Osteoblast (primary cell): Measurements from ENCODE around the gene WHAMM. TPM values are rescaled to one million over a fixed set of nuclear protein-coding genes. Genes with fewer than 3 reads are reported as not detected.

ENCODE experiments used
- DNase-seq: peaks from one replicate; pipeline ENCODE4 v3.0.0; 2011; ENCODE audit warnings: low spot score, mixed read lengths; ENCODE audit not compliant: insufficient read length; ENCODE audit errors: missing footprints
- H2AFZ ChIP-seq: 2 replicates; pipeline ENCODE4 v1.6.0; 2011; ENCODE audit warnings: mild to moderate bottlenecking, low read length
- H3K27ac ChIP-seq: 2 replicates; pipeline ENCODE4 v1.5.1; 2011; ENCODE audit warnings: mild to moderate bottlenecking, low read depth, low read length, moderate library complexity
- H3K27me3 ChIP-seq: 2 replicates; pipeline ENCODE4 v1.6.0; 2012; ENCODE audit warnings: mild to moderate bottlenecking, control low read depth, inconsistent platforms, low read length, moderate library complexity; ENCODE audit not compliant: insufficient read depth
- H3K36me3 ChIP-seq: 2 replicates; pipeline ENCODE4 v1.5.1; 2011; ENCODE audit warnings: mild to moderate bottlenecking, low read length, control low read depth, moderate library complexity; ENCODE audit not compliant: insufficient read depth
- H3K4me1 ChIP-seq: 2 replicates; pipeline ENCODE4 v1.5.1; 2011; ENCODE audit warnings: mild to moderate bottlenecking, low read length, control low read depth, moderate library complexity; ENCODE audit not compliant: insufficient read depth
- H3K4me2 ChIP-seq: 2 replicates; pipeline ENCODE4 v1.6.0; 2011; ENCODE audit warnings: mild to moderate bottlenecking, low read length; ENCODE audit not compliant: insufficient read depth
- H3K4me3 ChIP-seq: fragments of 200-600 bp; sonication (generic); 3 replicates; pipeline ENCODE4 v1.5.1; 2012; ENCODE audit warnings: mild to moderate bottlenecking, low read length, inconsistent platforms; ENCODE audit not compliant: insufficient read depth
- H3K79me2 ChIP-seq: 2 replicates; pipeline ENCODE4 v1.6.0; 2012; ENCODE audit warnings: mild to moderate bottlenecking, low read length, control low read depth, inconsistent platforms; ENCODE audit not compliant: insufficient read depth
- H3K9me3 ChIP-seq: 2 replicates; pipeline ENCODE4 v1.5.1; 2011; ENCODE audit warnings: low read depth, low read length, control low read depth
- H4K20me1 ChIP-seq: 2 replicates; pipeline ENCODE4 v1.6.0; 2012; ENCODE audit warnings: mild to moderate bottlenecking, low read length, control low read depth; ENCODE audit not compliant: insufficient read depth
- total RNA-seq: library from RNA; depleted of rRNA; stranded (reverse); fragments of >200 nt; gene quantifications from 2 replicates; pipeline ENCODE4 v1.2.3, GENCODE V29; 2012
- TF ChIP-seq, protein P1 (sequence below): IDR thresholded peaks from 2 replicates; pipeline ENCODE4 v1.5.1; 2011; ENCODE audit warnings: mild to moderate bottlenecking, low read depth, low read length, moderate library complexity; ENCODE audit errors: extremely low read depth

Gene WHAMM
- total RNA-seq, 1 donor = 8.3 TPM

GRCh38 chr15:82845686-82846085 is 36.3 kb downstream of the WHAMM start:
- TF ChIP-seq, protein P1, sequence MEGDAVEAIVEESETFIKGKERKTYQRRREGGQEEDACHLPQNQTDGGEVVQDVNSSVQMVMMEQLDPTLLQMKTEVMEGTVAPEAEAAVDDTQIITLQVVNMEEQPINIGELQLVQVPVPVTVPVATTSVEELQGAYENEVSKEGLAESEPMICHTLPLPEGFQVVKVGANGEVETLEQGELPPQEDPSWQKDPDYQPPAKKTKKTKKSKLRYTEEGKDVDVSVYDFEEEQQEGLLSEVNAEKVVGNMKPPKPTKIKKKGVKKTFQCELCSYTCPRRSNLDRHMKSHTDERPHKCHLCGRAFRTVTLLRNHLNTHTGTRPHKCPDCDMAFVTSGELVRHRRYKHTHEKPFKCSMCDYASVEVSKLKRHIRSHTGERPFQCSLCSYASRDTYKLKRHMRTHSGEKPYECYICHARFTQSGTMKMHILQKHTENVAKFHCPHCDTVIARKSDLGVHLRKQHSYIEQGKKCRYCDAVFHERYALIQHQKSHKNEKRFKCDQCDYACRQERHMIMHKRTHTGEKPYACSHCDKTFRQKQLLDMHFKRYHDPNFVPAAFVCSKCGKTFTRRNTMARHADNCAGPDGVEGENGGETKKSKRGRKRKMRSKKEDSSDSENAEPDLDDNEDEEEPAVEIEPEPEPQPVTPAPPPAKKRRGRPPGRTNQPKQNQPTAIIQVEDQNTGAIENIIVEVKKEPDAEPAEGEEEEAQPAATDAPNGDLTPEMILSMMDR = no peak
- DNase-seq = no peak
- H3K27ac ChIP-seq = no peak overlapping the region
- H3K36me3 ChIP-seq = no peaks in the 10 kb centered on the region
- H4K20me1 ChIP-seq = no peaks in the 10 kb centered on the region
- H3K27me3 ChIP-seq = no peaks in the 10 kb centered on the region
- no peak overlapping the region for H2AFZ ChIP-seq
- no peak overlapping the region for H3K4me3 ChIP-seq
- H3K4me2 ChIP-seq = no peak overlapping the region
- H3K4me1 ChIP-seq = peaks cover 5% of the 10 kb centered on the region
- H3K79me2 ChIP-seq = no peaks in the 10 kb centered on the region
- H3K9me3 ChIP-seq = no peaks in the 10 kb centered on the region

- H4K20me1 ChIP-seq = no peaks in the 10 kb centered on the region
- no peak for DNase-seq
- no peak overlapping the region for H2AFZ ChIP-seq
- no peaks in the 10 kb centered on the region for H3K27me3 ChIP-seq
- no peaks in the 10 kb centered on the region for H3K9me3 ChIP-seq
- H3K27ac ChIP-seq = no peak overlapping the region
- H3K4me2 ChIP-seq = no peak overlapping the region
- no peaks in the 10 kb centered on the region for H3K79me2 ChIP-seq
- H3K4me1 ChIP-seq = peaks cover 5% of the 10 kb centered on the region
- no peak overlapping the region for H3K4me3 ChIP-seq
- H3K36me3 ChIP-seq = no peaks in the 10 kb centered on the region
- TF ChIP-seq, protein P1 = no peak
Observed at GRCh38 chr15:82846621-82847020, 37.2 kb downstream of the WHAMM start.

DNA sequence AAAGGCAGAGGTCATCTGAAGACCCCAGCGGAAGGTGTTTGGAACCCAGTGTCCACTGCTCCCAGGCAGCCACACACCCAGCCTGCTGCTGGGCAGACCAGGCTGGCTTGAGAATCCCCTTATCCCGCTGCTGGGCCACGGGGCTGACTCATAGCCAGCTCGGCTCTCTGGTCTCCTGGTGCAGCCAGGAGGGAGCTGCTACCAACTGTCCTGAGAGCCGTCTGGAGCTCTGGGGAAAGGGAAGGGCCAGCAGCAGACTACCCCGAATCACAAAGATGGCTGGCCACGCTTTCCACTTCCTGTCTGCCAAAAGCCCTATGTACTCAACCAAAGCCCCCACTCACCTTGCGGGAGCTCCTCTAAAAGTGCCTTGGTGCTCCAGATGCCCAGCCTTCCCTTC is 38.3 kb downstream of the WHAMM start:
- no peak overlapping the region for H3K27ac ChIP-seq
- H3K36me3 ChIP-seq = no peaks in the 10 kb centered on the region
- H3K79me2 ChIP-seq = no peaks in the 10 kb centered on the region
- no peak overlapping the region for H3K4me2 ChIP-seq
- no peaks in the 10 kb centered on the region for H3K27me3 ChIP-seq
- H4K20me1 ChIP-seq = no peaks in the 10 kb centered on the region
- TF ChIP-seq, protein P1 = no peak
- no peak overlapping the region for H3K4me3 ChIP-seq
- DNase-seq = no peak
- H3K4me1 ChIP-seq = peaks cover 5% of the 10 kb centered on the region
- H2AFZ ChIP-seq = no peak overlapping the region
- no peaks in the 10 kb centered on the region for H3K9me3 ChIP-seq

GRCh38 chr15:82848241-82848993 is 39.0 kb downstream of the WHAMM start:
- H3K27me3 ChIP-seq = no peaks in the 10 kb centered on the region
- DNase-seq = no peak
- no peaks in the 10 kb centered on the region for H3K79me2 ChIP-seq
- H3K27ac ChIP-seq = no peak overlapping the region
- H3K4me2 ChIP-seq = no peak overlapping the region
- H4K20me1 ChIP-seq = no peaks in the 10 kb centered on the region
- no peaks in the 10 kb centered on the region for H3K36me3 ChIP-seq
- TF ChIP-seq, protein P1 = no peak
- H2AFZ ChIP-seq = no peak overlapping the region
- peaks cover 5% of the 10 kb centered on the region for H3K4me1 ChIP-seq
- no peak overlapping the region for H3K4me3 ChIP-seq
- H3K9me3 ChIP-seq = no peaks in the 10 kb centered on the region
